NAMALWA (cell line): Measurements from ENCODE around the gene RNGTT.

ENCODE experiments used
- DNase-seq: peaks from one replicate; pipeline ENCODE4 v3.0.0-alpha.2; 2015; ENCODE audit warnings: low spot score

Gene RNGTT

DNA sequence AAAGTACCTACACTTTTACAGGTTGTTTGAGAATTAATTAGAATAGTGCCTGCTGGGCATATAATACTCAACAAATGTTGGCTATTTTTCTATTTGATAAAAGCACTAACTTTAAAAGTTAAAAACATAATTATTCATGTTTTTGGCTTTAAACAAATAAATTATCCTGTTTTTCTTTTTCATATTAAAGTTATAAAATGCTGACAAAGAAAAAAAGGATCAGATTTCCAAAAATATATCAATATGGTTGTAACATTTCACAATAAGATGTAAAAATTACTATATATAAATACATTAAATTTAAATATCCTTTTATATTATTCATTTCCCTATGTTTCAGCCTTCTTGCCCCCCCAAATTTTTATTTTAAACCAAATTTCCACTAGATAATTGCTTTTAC is 312.0 kb downstream of the RNGTT start:
- DNase-seq: no peak

DNA sequence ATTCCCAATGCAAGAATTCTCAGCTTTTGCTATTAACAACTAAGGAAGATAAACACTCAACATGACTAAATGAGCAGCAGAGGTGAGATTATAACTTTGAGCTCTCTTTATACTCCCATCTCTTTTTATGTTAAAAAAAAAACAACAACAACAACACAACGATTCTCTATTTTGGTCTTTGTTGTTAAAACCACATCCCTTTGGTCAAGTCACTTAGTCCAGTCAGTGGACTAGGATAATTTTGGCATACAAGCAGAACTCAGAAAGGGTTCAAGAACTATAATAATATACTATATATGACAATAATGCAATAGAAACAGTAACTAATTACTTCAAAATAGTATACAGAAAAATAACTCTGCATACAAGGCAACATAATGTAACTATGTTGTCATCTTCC is 312.4 kb downstream of the RNGTT start:
- no peak for DNase-seq

DNA sequence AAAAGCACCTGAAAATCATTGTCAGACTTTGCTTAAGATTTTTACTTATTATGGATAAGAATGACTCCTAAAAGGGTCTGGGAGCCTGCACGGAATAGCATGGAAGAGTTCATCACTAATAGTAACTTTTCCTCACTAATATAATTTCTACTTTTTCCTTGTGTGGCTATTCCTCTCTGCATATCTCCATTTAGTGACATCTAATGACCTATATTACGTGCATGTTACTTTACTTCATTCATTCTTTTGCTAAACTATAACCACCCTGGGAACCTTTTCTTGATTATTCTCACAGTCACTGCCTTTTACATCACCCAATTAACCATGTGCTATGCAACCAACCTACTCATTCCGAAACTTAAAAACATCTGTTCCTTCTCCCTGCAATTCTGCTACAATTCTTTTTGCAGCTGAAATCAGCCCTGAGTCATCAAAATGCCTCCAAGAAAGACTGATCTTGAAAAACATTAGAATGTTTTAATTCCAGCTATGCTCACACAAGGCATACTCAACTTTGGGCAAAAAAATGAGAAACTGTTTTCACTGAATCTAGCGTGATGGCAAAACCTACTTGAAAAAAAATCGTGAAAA is 313.3 kb downstream of the RNGTT start:
- DNase-seq: peak; percentile 75

DNA sequence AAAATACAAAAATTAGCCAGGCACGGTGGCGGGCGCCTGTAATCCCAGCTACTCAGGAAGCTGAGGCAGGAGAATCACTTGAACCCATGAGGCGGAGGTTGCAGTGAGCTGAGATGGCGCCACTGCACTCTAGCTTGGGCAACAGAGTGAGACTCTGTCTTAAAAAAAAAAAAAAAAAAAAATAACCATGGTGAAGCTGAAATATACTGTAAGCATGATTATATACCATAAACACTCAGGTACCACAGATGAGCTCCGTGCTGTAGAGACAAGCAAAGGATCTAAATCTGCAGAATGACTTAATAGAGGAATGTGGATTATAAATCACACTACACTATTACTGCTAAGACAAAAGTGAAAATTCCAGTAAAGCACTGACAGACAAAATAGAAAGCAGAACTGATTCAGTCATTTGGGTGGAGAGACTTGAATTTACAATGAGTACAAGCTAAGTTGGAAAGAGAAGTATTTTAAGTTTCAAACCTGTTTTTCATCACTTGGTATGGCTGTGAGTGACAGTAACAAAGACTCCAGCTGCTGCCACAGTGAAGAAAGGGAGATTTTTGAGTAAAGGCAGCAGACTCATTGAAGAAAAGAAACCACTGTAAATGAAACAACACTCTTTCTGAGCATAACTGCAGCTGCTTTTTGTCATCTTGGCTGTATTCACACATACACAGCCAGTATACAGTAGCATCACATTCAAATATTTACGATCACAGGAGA is 322.1 kb downstream of the RNGTT start:
- DNase-seq: peak; percentile 52

DNA sequence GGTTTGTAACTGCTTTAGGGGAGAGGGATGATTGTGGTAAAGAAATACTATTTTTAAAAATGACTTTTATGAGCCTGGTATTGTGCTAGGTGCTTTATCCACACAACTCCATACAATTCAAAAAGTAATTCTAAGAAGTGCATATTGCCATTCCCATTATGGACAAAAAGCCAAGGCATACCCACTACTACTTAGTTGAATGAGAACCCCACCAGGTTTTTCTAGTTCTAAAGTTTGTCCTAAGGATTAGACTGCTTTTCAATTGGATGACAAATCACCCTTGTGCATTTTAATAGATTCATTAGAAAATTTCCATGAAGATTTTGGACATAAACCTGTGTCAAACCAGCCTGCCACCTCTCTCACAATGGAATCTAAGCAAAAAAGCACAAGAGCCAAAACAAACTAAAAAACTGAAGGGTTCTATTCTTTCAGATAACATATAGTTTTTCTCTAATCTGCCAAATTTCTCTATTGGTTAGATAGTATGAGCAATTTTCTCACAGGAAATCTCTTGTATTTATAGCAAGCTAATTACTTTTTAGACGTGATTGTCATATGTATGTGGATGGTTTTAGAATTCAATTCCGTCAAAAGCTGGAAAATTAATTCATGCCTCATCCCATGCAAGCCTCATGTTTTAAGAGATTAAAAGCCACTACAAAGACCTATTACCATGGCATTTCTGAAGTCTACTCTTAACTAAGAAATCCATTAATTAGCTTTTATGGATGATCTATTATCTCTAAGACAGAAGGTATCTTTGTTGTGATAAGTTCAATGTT is 325.5 kb downstream of the RNGTT start:
- DNase-seq: no peak

DNA sequence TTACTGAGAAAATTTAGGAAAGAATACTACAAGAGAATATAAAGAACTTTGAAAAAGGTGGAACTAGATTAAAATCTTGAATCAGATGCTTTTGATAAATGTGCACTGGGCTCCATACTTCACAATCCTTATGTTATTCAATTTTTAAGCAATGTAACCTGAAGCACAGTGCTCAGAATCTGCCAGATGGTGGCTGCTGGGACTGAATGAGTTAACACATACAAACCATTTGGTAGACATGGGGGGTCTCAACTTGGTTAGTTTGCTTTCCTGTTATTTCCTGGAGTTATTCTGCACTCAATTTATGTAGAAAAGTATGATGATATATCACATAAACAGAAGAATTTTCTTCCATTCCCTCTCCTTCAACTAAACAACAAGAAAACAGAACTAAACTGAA is 326.5 kb downstream of the RNGTT start:
- DNase-seq: no peak

DNA sequence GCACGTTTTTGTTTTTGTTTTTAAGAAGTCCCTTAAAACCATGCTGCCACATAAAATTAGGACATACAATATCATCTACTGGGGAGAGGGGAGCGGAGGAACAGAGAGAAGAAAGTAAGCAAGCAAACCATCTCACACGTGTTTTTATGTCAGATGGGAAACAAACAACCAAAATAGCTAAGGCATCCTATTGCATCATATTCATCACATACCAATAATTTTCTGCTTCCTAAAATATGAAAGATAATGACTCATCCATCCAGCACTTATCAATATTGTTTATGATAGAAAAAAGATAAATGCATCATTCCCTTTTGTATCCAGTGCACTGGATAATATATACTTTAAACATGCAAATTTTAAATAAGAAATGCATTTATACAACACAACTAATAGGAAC is 329.6 kb downstream of the RNGTT start:
- no peak for DNase-seq

DNA sequence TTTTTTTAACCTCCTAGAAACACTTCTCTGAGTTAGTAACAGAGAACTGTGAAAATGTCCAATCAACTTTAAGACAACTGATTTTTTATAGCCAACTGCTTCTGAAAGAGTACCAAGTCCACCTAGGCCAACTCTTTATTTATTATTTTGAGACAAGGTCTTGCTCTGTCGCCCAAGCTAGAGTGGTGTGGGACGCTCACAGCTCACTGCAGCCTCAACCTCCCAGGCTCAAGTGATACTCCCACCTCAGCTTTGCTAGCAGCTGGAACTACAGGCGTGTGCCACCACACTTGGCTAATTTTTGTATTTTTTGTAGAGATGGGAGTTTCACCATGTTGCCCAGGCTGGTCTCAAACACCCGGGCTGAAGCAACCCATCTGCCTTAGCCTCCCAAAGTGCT is 331.6 kb downstream of the RNGTT start:
- peak; percentile 47 for DNase-seq

DNA sequence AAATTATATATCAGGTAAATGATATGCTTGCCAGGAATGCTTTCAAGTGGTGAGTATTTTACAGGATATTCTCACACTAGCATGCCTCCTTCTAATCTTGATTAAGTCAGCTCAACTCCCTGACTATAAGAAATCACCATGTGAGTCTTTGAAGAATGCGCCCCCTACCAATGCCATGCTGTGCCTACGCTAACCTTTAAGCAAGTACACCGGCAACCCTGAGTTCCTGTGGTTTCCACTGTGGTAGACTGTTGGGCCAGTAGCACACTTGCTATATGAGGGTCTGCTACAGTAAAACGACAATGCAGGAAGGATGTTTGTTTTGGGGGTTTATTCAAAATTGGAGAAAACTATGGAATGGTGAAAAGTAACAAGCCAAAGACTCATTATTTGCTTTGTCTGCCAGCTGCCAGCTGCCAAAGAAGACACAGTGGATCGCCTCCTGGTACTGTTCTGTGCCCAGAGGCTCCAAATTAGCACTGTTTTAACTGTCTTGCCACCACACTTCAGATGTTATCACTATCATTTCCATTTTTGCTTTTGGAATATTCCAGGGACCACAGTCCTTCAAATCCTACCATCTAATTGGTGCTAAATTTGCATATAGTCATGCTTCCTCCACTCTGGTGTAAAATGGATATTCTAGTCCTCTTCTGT is 333.5 kb downstream of the RNGTT start:
- peak; percentile 78 for DNase-seq

DNA sequence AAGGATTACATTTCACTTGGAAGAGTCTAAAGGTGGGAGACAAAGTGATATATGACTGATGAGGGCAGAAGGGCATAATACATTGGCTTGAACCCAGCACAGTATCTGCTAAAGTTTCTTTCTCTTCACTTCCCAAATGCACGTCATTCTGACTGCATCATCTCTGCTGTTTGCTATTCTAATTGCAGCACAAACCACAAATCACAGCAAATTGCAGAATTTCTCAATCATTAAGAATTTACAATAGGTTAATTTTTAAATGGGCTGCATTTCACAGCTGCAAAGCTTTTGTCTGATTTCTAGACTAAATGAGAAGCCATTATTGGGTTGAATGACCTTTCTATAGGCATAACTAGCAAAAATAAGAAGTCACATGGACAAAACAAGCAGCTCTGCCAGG is 337.0 kb downstream of the RNGTT start:
- DNase-seq: no peak

DNA sequence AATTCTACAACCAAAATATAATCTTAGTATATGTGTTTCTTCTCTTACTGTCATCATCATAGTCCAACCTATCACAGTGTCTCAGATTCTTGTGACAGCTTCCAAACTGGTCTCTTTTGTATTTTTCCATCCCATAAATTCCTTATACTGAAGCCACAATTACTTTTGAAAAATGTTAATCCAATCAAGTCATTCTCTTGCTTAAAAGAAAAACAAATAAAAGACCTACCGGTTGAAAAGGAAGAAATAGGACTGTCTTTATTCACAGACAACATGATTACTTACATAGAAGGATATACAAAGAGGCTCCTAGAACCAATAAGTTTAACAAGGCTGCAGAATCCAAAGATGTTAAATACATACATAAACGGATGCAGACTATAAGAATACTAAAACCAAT is 339.9 kb downstream of the RNGTT start:
- DNase-seq: no peak

DNA sequence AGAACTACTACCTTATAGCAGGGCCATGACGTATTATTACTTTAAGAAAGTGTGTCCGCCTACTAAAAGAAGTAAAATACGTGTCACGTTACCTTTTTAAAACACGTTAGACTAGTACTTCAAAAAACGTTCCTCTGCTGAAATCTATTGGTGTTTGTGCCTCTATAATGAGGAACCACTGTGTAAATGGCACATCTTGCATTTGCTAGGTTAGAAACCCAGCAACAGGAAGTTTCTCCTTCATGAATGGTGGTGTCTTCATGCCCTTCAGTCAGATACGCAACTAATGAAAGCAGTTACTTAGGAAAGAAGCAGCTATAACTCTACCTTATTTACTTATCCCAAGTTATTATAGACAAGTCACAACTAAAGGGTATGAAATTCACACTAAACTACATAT is 343.5 kb downstream of the RNGTT start:
- DNase-seq: no peak

DNA sequence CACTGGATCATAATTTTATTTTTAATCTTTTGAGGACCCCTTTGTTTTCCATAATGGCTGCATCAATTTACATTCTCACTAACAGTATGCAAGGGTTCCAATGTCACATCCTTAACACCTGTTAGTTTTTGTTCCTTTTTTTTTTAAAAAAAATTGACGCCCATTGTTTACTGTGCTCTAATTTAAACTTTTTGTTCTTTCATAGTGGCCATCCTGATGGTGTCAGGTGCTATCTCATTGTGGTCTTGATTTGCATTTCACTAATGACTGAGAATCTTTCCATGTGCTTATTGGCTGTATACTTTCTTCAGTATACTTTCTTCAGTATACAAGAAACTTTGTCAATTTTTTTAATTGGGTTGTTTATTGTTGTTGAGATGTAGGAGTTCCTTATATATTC is 347.0 kb downstream of the RNGTT start:
- DNase-seq: peak; percentile 87

DNA sequence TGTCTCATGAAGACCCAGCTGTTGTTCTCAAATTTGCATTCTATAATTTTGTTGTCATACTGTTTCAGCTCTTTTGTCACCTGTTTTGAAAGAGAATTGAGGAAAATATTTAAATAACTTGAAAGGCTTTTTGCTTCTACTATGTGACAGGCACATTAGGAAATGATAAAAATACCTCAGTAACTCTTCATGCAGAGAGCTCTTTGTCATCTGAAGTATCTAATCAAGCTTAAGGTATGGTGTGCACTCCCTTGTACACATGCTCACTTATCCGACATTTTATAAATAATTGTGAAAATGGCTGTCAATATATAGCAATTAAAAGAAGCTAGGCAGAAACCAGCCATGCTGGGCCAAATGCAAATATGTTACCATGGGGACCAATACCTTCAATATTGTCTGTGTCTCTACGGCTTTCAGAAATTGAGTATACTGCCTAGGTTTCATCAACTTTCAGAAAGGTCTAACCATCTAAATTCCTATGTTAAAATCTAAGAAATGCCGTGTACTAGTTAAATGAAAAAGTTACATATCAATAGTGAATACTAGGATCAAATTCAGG is 349.0 kb downstream of the RNGTT start:
- DNase-seq: peak; percentile 56

DNA sequence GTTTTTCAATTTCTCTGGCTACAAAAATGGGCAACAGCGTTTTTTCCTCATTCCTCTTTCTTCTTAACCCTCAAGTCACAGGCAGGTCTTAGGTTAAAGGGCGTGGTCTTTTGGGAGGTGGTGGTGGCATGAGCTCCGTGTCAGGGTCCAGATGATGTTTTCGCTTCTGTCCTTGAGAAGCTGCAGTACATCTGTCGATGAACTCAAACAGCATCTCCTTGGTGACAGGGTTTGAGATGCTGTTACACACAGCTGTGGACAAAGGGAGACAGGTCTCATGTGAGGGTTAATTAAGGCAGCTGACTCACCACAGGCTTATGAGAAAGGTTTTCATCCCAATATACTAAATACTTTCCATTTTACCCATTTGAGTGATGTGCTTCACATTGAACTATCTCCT is 350.8 kb downstream of the RNGTT start:
- peak; percentile 88 for DNase-seq

DNA sequence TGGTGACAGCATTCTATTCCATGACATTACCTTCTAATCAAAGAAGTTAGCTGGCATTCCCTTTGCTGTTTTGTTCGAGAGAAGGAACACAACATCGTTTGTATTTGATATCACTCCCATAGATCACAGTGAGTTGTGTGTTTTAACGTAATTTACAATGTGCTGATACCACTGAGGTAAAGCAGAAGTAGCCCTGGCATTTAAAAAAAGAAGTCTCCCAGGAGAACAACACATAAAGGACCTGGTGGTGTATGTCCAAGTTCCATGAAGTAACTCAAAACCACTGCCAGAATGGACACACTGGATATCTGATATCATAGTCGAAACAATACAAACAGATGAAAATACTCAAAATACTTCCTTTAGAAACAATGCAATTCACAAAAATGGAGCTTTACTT is 351.7 kb downstream of the RNGTT start:
- no peak for DNase-seq

DNA sequence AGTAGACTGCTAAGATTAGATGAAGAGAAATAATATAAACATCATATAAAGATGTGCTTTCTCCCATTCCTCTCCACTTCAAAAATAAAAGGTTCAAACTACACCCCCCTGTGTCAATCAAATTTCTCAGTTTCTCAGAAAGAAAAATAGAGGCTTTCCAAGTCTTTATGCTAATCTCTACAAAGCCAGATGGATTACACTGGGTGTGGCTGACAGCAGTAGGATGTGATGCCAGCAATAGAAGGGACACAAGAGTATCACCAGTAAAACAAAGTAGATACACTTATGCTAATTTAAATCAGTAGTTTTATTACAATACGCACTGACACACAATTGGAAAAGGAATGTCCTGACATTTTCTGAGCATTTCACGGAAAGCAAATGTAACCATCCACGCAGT is 353.4 kb downstream of the RNGTT start:
- no peak for DNase-seq

DNA sequence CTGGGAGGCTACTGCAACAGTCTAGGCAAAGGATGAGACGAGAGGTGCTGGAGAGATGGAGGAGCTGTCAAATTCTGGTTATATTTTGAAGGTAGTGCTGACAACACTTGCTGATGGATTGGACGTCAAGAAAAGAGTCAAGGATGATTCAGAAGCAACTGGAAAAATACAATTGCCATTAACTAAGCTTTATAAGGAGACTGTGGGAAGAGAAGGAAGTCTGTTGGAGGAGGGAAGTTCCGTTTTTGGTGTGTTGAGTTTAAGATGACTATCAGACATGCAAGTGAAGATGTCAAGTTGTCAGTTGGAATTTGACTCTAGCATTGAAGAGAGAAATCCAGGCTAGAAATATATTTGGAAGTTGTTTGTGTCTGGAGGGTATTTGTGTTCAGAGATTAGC is 358.1 kb downstream of the RNGTT start:
- no peak for DNase-seq

DNA sequence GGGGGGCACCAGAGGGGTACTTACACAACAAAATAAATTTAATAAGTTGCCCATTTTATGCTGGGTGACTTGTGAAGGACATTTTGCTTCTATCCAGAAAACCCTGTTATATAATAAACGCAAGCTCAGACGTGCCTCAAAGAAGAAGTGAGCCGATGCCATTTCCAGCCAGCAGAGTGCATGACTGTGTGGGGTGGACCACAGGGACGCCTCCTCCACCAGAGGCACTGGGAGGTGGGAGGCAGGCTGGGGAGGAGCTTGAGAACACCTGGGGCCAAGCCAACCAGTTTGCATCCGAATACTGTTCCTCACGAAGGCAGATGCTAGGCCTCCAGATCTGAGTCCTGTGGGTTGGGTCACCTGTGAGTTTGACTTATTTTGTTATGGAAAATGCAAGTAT is 363.8 kb downstream of the RNGTT start:
- no peak for DNase-seq

DNA sequence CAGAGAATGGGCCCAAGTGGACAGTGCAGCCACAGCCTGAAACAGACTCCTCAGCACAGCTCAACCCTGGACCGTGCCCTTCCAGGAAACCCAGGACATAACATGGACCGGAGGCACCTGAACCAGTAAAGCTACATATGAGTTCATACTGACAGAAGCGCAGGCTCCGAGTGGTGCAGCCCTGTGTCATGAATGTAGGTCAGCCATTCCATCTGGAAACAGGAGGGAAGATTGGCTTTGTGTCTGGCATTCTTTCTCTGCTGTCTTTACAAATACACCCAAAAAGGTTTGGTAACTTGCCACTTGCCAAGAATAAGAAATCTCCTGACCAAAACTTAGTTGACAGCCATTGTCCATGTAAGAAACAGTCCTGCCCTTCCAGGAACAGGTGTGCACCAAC is 366.6 kb downstream of the RNGTT start:
- DNase-seq: no peak

DNA sequence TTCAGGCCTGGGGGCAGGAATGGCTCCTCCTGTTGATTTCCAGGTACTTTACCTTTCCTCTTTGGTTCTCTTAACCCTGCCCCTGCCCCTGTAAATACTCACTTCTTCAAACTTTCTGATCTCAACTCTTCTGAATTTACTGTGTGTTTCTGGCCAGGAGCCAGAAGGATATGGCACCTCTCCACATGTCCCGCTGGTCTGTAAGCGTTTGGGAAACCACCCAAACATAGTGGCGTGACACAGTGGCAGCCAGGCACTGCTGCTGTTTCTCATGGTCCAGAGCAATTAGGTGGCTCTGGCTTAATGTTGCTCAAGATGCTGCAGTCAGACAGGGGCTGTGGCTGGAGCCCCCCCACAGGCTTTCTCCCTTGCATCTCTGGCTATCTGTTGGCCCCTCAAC is 374.5 kb downstream of the RNGTT start:
- DNase-seq: no peak

DNA sequence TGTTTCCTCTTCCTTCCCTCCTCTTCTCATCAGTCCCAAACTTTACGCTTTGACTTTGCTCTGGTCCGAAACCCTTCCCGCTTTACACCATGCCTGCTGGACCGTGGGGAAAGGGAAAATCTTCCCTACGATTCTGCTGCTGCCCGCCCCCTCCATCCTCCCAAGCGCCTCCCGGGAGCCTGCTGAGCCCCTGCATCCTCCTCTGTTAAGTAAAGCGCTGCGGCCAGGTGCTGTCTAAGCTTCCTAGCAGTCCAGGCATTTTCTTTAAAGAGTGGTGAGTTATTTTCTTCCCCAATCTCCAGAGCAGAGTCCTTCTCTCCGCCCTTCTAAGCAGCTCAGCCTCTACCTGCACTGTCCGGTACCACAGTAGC is 376.3 kb downstream of the RNGTT start:
- DNase-seq: no peak
